Measurements from ENCODE around the gene NCAM2. TPM values are rescaled to one million over a fixed set of nuclear protein-coding genes. Genes with fewer than 3 reads are reported as not detected.

NCAM2 gene
- total and polyA plus RNA-seq, 5 donors from 2014 or later, result not detected

DNA sequence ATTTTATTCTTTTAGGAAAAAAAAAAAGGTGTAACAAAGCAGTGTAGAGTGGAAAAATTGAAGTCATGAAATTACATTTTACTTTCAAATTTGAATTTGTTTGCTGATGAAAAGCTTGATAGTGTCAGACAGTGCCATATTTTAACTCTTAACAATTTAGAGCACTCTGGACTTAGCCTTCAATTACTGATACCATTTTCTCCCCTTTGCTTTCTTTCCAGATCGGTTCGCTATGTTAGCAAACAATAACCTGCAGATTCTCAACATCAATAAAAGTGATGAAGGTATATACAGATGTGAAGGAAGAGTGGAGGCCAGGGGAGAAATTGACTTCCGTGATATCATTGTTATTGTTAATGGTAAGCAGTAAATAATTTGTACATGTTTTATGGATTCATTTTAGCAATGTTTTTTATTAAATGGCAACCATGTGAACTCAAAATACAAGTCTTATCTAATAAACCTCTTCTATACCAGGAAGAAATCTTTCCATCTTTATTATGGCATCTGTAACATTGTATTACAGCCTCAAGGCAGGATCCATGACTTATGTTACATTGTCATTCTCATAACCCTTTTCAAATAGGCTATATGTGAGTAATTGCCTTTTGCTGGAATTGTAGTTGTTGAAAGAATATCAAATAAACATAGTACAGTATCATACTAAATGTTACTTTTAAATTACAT lies 293.8 kb downstream of the NCAM2 start:
- Mint-ChIP-seq H3K27me3 (no peaks in the 10 kb centered on the region), H3K4me3 (no peak overlapping the region), H3K27ac (no peak overlapping the region), H3K4me1 (no peaks in the 10 kb centered on the region), H3K36me3 (no peaks in the 10 kb centered on the region), H3K9me3 (peaks cover 4 to 30% (median 10%) of the 10 kb centered on the region in 7 donors)
- Histone ChIP-seq H3K4me3 (ENCODE audit: low read depth, low read length) (no peak overlapping the region), H3K27ac (ENCODE audit: insufficient read depth, low read length, poor library complexity, severe bottlenecking) (no peak overlapping the region), H3K9me3 (ENCODE audit: control insufficient read depth in 2 of 2, low read length in 2 of 2) (peaks cover 9 to 18% of the 10 kb centered on the region in 2 experiments), H3K4me1 (ENCODE audit: control insufficient read depth, insufficient read depth, low read length, poor library complexity, severe bottlenecking) (no peaks in the 10 kb centered on the region), H3K36me3 (ENCODE audit: control insufficient read depth, insufficient read depth, low read length) (no peaks in the 10 kb centered on the region), H3K27me3 (ENCODE audit: control insufficient read depth, insufficient read depth, low read length) (no peaks in the 10 kb centered on the region)
- DNase-seq (no peak), ATAC-seq (ENCODE audit: low read depth in 2 of 2) (no peak)

DNA sequence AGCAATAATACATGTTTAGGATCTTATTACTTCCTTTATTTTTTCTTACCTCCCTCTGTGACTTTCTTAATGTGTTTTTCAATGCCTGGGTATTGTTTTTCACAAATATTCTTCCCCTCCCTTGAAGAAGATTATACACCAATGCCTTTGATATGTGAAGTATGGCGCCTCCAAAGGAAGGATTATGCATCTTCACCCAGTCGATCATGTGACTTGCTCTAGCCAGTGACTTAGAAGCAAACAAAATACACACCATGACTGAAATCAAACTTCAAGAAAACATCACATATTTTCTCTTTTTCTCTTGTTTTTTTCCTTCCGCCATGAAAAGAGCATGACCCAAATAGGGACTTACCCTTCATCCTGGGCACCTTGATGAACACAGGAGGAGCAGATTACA lies 297.1 kb downstream of the NCAM2 start:
- peaks cover 6 to 25% (median 10%) of the 10 kb centered on the region in 7 donors for H3K9me3 Mint-ChIP-seq
- ATAC-seq (ENCODE audit: low read depth in 2 of 2), result no peak
- no peak overlapping the region for H3K27ac Mint-ChIP-seq

DNA sequence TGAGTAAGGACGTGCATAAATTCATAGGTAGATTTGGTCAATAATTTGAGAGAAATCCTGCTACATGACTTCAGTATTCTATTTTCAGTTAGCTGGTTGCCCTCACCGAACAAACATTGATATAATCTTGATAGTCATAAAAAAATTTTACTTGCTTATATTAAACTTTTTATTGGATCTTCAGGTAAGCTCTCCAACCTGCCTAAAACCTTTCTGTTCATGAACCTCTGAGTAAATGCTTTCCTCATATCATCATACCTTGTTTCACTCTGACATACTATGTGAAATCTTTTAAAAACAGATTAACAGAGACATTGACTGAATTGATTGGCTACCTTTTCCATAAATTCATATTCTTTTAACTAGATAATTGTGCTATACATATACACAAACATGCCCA lies 299.0 kb downstream of the NCAM2 start:
- Histone ChIP-seq H3K9me3 (ENCODE audit: control insufficient read depth in 2 of 2, low read length in 2 of 2) (peaks cover 11 to 19% of the 10 kb centered on the region in 2 experiments), H3K36me3 (ENCODE audit: control insufficient read depth, insufficient read depth, low read length) (no peaks in the 10 kb centered on the region), H3K4me3 (ENCODE audit: low read depth, low read length) (no peak overlapping the region), H3K27me3 (ENCODE audit: control insufficient read depth, insufficient read depth, low read length) (no peaks in the 10 kb centered on the region), H3K4me1 (ENCODE audit: control insufficient read depth, insufficient read depth, low read length, poor library complexity, severe bottlenecking) (no peaks in the 10 kb centered on the region), H3K27ac (ENCODE audit: insufficient read depth, low read length, poor library complexity, severe bottlenecking) (no peak overlapping the region)
- H3K27me3 Mint-ChIP-seq, result no peaks in the 10 kb centered on the region
- no peaks in the 10 kb centered on the region for H3K4me1 Mint-ChIP-seq
- no peak for DNase-seq
- no peaks in the 10 kb centered on the region for H3K36me3 Mint-ChIP-seq
- no peak overlapping the region for H3K27ac Mint-ChIP-seq
- peaks cover 4 to 14% (median 9%) of the 10 kb centered on the region in 7 donors for H3K9me3 Mint-ChIP-seq
- no peak overlapping the region for H3K4me3 Mint-ChIP-seq
- ATAC-seq (ENCODE audit: low read depth in 2 of 2), result no peak

More for the DNA sequence above, 297.1 kb downstream of the NCAM2 start:
- no peaks in the 10 kb centered on the region for H3K27me3 ChIP-seq (ENCODE audit: control insufficient read depth, insufficient read depth, low read length)
- H3K4me3 ChIP-seq (ENCODE audit: low read depth, low read length), result no peak overlapping the region
- H3K36me3 Mint-ChIP-seq, result no peaks in the 10 kb centered on the region
- H3K36me3 ChIP-seq (ENCODE audit: control insufficient read depth, insufficient read depth, low read length), result no peaks in the 10 kb centered on the region
- H3K27me3 Mint-ChIP-seq, result no peaks in the 10 kb centered on the region
- H3K4me3 Mint-ChIP-seq, result no peak overlapping the region
- no peak overlapping the region for H3K27ac ChIP-seq (ENCODE audit: insufficient read depth, low read length, poor library complexity, severe bottlenecking)
- H3K9me3 ChIP-seq (ENCODE audit: control insufficient read depth in 2 of 2, low read length in 2 of 2), result peaks cover 12 to 28% of the 10 kb centered on the region in 2 experiments
- no peaks in the 10 kb centered on the region for H3K4me1 Mint-ChIP-seq
- H3K4me1 ChIP-seq (ENCODE audit: control insufficient read depth, insufficient read depth, low read length, poor library complexity, severe bottlenecking), result no peaks in the 10 kb centered on the region
- no peak for DNase-seq

DNA sequence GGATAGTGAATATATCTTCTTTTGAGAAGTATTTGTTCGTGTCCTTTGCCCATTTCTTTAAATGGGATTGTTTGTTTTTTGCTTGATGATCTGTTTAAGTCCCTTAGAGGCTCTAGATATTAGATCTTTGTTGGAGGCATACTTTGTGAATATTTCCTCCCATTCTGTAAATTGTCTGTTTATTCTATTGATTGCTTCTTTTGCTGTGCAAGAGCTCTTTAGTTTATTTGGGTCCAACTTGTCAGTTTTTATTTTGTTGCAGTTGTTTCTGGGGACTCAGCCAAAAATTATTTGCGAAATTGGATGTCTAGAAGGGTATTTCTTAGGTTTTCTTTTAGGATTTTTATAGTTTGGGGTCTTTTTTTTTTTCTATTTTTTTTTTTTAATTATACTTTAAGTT lies 302.8 kb downstream of the NCAM2 start:
- no peaks in the 10 kb centered on the region for H3K4me1 Mint-ChIP-seq
- Histone ChIP-seq H3K9me3 (ENCODE audit: control insufficient read depth in 2 of 2, low read length in 2 of 2) (peaks cover 11 to 19% of the 10 kb centered on the region in 2 experiments), H3K27me3 (ENCODE audit: control insufficient read depth, insufficient read depth, low read length) (no peaks in the 10 kb centered on the region), H3K36me3 (ENCODE audit: control insufficient read depth, insufficient read depth, low read length) (no peaks in the 10 kb centered on the region), H3K4me3 (ENCODE audit: low read depth, low read length) (no peak overlapping the region), H3K4me1 (ENCODE audit: control insufficient read depth, insufficient read depth, low read length, poor library complexity, severe bottlenecking) (no peaks in the 10 kb centered on the region), H3K27ac (ENCODE audit: insufficient read depth, low read length, poor library complexity, severe bottlenecking) (no peak overlapping the region)
- no peak for DNase-seq
- no peak for ATAC-seq (ENCODE audit: low read depth in 2 of 2)
- H3K27ac Mint-ChIP-seq, result no peak overlapping the region
- no peaks in the 10 kb centered on the region for H3K36me3 Mint-ChIP-seq
- no peaks in the 10 kb centered on the region for H3K27me3 Mint-ChIP-seq
- H3K4me3 Mint-ChIP-seq, result no peak overlapping the region
- peaks cover 1 to 11% (median 4%) of the 10 kb centered on the region in 7 donors for H3K9me3 Mint-ChIP-seq

DNA sequence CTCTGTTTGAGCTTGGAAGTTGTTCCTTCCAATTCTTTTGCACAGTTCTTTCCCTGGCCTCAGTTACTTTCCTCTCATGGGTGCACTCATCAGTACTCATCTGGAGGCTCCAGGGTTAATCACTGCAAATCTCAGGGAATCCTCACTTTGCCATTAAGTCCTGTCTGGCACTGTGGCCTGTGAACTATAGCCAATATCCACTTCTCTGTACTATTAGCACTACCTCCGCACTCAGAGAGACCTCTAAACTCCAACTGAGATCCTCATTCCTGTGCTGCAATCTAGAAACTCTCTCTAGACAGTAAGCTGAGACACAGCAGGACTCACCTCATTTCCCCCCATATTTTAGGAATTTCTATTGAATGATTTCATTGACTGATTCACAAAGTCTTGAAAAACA lies 311.3 kb downstream of the NCAM2 start:
- H3K36me3 Mint-ChIP-seq, result no peaks in the 10 kb centered on the region
- H3K4me1 Mint-ChIP-seq, result no peaks in the 10 kb centered on the region
- no peak overlapping the region for H3K4me3 ChIP-seq (ENCODE audit: low read depth, low read length)
- DNase-seq (no peak), ATAC-seq (ENCODE audit: low read depth in 2 of 2) (no peak)
- H3K27me3 Mint-ChIP-seq, result no peaks in the 10 kb centered on the region
- no peaks in the 10 kb centered on the region for H3K27me3 ChIP-seq (ENCODE audit: control insufficient read depth, insufficient read depth, low read length)
- no peak overlapping the region for H3K4me3 Mint-ChIP-seq
- peaks cover 0 to 20% (median 6%) of the 10 kb centered on the region in 7 donors for H3K9me3 Mint-ChIP-seq
- no peaks in the 10 kb centered on the region for H3K4me1 ChIP-seq (ENCODE audit: control insufficient read depth, insufficient read depth, low read length, poor library complexity, severe bottlenecking)
- peaks cover 3 to 4% of the 10 kb centered on the region in 2 experiments for H3K9me3 ChIP-seq (ENCODE audit: control insufficient read depth in 2 of 2, low read length in 2 of 2)
- H3K36me3 ChIP-seq (ENCODE audit: control insufficient read depth, insufficient read depth, low read length), result no peaks in the 10 kb centered on the region
- no peak overlapping the region for H3K27ac ChIP-seq (ENCODE audit: insufficient read depth, low read length, poor library complexity, severe bottlenecking)
- no peak overlapping the region for H3K27ac Mint-ChIP-seq

DNA sequence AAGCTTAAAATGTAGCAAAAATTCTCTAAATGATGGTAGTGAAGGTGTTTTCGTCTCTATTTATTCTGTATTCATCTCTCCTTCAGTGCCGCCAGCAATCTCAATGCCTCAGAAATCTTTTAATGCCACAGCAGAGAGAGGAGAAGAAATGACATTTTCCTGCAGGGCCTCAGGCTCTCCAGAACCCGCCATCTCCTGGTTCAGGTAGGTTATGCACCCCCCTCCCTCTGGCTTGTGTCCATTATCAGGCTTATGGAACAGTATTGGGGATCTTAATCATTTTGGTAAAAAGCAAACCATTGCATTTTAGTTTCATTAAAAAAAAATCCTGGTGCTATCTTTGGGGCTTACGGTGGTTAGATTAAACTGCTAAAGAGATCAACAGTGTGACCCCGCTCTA lies 326.1 kb downstream of the NCAM2 start:
- Histone ChIP-seq H3K4me3 (ENCODE audit: low read depth, low read length) (no peak overlapping the region), H3K9me3 (ENCODE audit: control insufficient read depth in 2 of 2, low read length in 2 of 2) (no peaks in the 10 kb centered on the region), H3K36me3 (ENCODE audit: control insufficient read depth, insufficient read depth, low read length) (no peaks in the 10 kb centered on the region), H3K27ac (ENCODE audit: insufficient read depth, low read length, poor library complexity, severe bottlenecking) (no peak overlapping the region), H3K27me3 (ENCODE audit: control insufficient read depth, insufficient read depth, low read length) (no peaks in the 10 kb centered on the region), H3K4me1 (ENCODE audit: control insufficient read depth, insufficient read depth, low read length, poor library complexity, severe bottlenecking) (no peaks in the 10 kb centered on the region)
- no peak overlapping the region for H3K27ac Mint-ChIP-seq
- H3K4me1 Mint-ChIP-seq, result no peaks in the 10 kb centered on the region
- ATAC-seq (ENCODE audit: low read depth in 2 of 2) (no peak), DNase-seq (no peak)
- no peaks in the 10 kb centered on the region for H3K27me3 Mint-ChIP-seq
- H3K9me3 Mint-ChIP-seq, result peaks cover 0 to 28% (median 3%) of the 10 kb centered on the region in 7 donors
- no peak overlapping the region for H3K4me3 Mint-ChIP-seq
- no peaks in the 10 kb centered on the region for H3K36me3 Mint-ChIP-seq

DNA sequence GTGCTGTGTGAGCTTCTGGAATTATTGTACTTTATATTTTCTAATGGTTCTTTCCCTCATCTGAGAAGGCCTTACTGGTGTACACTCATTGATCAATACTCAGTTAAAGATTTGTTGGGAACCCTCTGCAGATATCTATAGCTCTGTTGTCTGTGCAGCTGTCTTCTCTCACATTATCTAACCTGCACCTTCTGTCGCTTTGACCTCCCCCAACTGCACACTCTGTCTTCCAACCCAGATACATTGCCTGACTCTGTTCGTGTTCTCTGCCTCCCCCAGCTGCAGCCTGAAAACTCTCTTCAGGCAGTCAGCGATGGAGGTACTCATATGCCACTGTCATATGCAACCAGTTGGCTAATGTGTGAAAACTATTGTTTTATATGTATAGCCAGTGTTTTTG lies 334.3 kb downstream of the NCAM2 start:
- Histone ChIP-seq H3K9me3 (ENCODE audit: control insufficient read depth in 2 of 2, low read length in 2 of 2) (peaks cover 4 to 8% of the 10 kb centered on the region in 2 experiments), H3K4me1 (ENCODE audit: control insufficient read depth, insufficient read depth, low read length, poor library complexity, severe bottlenecking) (no peaks in the 10 kb centered on the region), H3K4me3 (ENCODE audit: low read depth, low read length) (no peak overlapping the region), H3K36me3 (ENCODE audit: control insufficient read depth, insufficient read depth, low read length) (no peaks in the 10 kb centered on the region), H3K27ac (ENCODE audit: insufficient read depth, low read length, poor library complexity, severe bottlenecking) (no peak overlapping the region), H3K27me3 (ENCODE audit: control insufficient read depth, insufficient read depth, low read length) (no peaks in the 10 kb centered on the region)
- Mint-ChIP-seq H3K4me3 (no peak overlapping the region), H3K4me1 (peaks cover 0 to 5% (median 0%) of the 10 kb centered on the region in 4 donors), H3K36me3 (no peaks in the 10 kb centered on the region), H3K27me3 (no peaks in the 10 kb centered on the region), H3K27ac (no peak overlapping the region), H3K9me3 (peaks cover 0 to 14% (median 4%) of the 10 kb centered on the region in 7 donors)
- DNase-seq (no peak), ATAC-seq (ENCODE audit: low read depth in 2 of 2) (no peak)

DNA sequence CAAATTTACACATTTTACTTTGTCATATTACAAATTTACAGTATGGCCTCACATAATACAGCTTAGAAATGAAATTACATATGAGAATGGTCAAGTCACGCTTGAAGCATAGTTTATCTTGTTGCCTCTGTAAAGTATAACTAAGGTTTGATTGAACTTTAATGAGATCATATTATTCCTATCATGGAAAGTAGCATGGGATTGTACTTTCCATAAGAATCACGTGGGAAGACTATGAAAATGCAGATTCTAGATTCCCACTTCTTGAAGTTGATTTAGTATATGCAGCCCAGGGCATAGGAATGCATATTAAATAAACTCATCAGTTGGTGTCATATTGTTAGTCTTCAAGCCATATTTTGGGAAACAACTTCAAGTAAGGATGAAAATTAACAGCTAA lies 342.8 kb downstream of the NCAM2 start:
- H3K27me3 ChIP-seq (ENCODE audit: control insufficient read depth, insufficient read depth, low read length), result no peaks in the 10 kb centered on the region

More for the DNA sequence above, 342.8 kb downstream of the NCAM2 start:
- Mint-ChIP-seq H3K9me3 (peaks cover 0 to 18% (median 6%) of the 10 kb centered on the region in 7 donors), H3K27ac (no peak overlapping the region), H3K27me3 (no peaks in the 10 kb centered on the region), H3K4me1 (no peaks in the 10 kb centered on the region), H3K4me3 (no peak overlapping the region), H3K36me3 (no peaks in the 10 kb centered on the region)
- Histone ChIP-seq H3K9me3 (ENCODE audit: control insufficient read depth in 2 of 2, low read length in 2 of 2) (peaks cover 0 to 21% of the 10 kb centered on the region in 2 experiments), H3K36me3 (ENCODE audit: control insufficient read depth, insufficient read depth, low read length) (no peaks in the 10 kb centered on the region), H3K27ac (ENCODE audit: insufficient read depth, low read length, poor library complexity, severe bottlenecking) (no peak overlapping the region), H3K4me3 (ENCODE audit: low read depth, low read length) (no peak overlapping the region), H3K4me1 (ENCODE audit: control insufficient read depth, insufficient read depth, low read length, poor library complexity, severe bottlenecking) (no peaks in the 10 kb centered on the region)
- no peak for DNase-seq
- no peak for ATAC-seq (ENCODE audit: low read depth in 2 of 2)
